ENCODE measurements around the gene RORB.

The RORB gene

GRCh38 chr9:74496819-74497747, at the start of gene RORB:
RORB (plus strand) TSS chr9:74497335; CDS start chr9:74497977, 642 bp downstream.
- DNase-seq (ENCODE audit: low read depth in 2 of 2), result peak in 1 of 2 donors; percentile 15

GRCh38 chr9:74447451-74448193, 49.5 kb upstream of the RORB start:
- DNase-seq (ENCODE audit: low read depth in 2 of 2), result no peak

DNA sequence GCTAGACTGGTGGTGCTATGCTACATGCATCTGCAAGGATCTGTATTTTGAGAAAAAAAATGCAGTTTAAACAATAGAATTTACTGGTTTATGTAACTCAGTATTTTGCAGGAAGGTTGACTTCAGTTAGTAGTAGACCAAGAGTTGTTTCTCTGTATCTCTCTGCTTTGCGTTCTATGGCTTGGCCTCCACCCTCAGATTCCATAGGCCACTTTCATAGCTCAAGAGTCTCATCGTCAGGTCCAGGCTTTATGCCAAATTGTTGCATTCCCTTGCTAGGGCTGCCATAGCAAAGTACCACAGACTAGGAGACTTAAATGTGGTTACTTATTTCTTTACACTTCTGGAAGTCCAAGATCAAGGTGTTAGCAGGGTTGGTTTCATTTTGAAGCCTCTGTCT, 48.1 kb upstream of the RORB start:
- no peak for DNase-seq (ENCODE audit: low read depth in 2 of 2)

GRCh38 chr9:74458832-74459231, 38.3 kb upstream of the RORB start:
- no peak for DNase-seq (ENCODE audit: low read depth in 2 of 2)

GRCh38 chr9:74463825-74464224, 33.3 kb upstream of the RORB start:
- DNase-seq (ENCODE audit: low read depth in 2 of 2), result no peak

- DNase-seq (ENCODE audit: low read depth in 2 of 2), result no peak
Observed at GRCh38 chr9:74478606-74479005, 18.5 kb upstream of the RORB start.

GRCh38 chr9:74479711-74480110, 17.4 kb upstream of the RORB start:
- no peak for DNase-seq (ENCODE audit: low read depth in 2 of 2)

- DNase-seq (ENCODE audit: low read depth in 2 of 2), result no peak
Observed at GRCh38 chr9:74487395-74487794, 9.7 kb upstream of the RORB start.

- DNase-seq (ENCODE audit: low read depth in 2 of 2), result no peak
Observed at GRCh38 chr9:74493512-74493911, 3.6 kb upstream of the RORB start.

- no peak for DNase-seq (ENCODE audit: low read depth in 2 of 2)
Observed at GRCh38 chr9:74494490-74494889, 2.6 kb upstream of the RORB start.

DNA sequence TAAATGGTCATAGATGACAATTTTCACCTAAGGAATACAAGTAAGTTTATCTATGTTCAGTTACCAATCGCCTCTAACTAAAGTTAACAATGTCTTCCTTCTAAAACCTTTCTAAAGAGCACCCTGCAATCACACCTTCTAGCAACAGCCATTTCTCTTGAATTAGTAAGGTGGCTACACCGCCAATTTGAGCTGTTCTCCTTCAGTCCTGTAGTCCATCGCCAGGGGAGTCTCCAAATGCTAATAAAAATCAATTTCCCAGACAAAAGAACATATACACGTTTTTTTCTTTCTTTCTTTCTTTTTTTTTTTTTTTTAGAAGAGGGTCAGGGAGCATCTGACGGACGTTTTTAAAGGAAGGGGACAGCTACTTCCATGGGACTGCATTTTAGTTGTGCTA, 729 bp upstream of the RORB start:
- DNase-seq (ENCODE audit: low read depth in 2 of 2), result no peak

DNA sequence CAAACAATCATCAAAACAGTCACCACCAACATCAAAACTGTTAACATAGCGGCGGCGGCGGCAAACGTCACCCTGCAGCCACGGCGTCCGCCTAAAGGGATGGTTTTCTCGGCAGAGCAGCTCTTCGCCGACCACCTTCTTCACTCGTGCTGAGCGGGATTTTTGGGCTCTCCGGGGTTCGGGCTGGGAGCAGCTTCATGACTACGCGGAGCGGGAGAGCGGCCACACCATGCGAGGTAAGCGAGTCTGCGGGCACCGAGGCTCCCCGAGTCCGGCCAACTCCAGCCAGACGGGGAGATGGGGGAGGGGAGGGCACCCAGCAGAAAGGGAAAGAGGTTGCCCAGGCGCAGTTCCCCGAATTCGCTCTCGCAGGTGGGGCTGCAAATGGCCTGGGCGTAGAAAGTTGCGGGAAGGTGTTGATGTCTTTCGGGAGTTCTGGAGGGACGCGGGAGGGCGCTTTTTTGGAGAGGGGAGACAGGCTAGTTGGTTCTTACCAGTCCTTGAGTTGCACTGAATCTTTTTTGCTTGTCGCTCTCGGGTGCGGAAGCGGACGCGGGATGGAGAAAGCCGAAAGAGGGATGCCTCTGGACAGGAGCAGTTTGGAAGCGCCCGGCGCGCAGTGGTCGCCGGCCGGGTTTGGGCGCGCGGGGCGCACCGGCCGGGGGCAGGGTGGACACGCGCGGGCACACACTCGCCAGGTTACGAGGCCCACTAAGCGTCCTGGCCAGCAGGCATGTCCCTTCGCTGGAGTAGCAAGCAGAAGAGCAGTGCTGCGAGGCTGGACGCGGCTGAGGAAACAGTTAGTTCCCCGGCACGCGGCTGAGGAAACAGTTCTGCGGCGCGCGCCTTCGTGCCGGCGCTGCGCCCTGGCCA, 849 bp downstream of the RORB start:
- DNase-seq (ENCODE audit: low read depth in 2 of 2), result no peak

DNA sequence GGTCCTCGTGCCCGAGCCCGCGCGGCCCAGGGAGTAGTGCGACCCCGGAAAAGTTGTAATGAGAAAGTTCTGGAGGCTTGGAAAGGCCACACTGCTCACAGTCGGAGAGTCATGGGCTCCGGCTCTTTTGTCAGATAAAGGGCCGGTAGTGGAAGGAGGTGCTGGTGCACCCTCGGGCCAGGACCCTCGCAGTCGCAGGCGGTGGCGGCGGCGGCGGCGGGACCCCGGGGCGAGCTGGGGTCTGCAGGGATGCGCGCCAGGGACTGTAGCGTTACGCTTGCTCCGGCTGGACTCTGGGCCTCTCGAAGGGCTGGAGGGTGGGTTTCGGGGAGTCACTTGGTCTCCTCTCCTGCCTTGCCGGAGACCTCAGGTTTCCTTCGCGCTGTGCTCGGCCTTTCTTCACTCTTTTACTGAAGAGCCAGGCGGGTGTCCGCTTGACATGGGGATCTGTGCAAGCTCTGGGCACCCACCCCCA, 1.5 kb downstream of the RORB start:
- no peak for DNase-seq (ENCODE audit: low read depth in 2 of 2)

DNA sequence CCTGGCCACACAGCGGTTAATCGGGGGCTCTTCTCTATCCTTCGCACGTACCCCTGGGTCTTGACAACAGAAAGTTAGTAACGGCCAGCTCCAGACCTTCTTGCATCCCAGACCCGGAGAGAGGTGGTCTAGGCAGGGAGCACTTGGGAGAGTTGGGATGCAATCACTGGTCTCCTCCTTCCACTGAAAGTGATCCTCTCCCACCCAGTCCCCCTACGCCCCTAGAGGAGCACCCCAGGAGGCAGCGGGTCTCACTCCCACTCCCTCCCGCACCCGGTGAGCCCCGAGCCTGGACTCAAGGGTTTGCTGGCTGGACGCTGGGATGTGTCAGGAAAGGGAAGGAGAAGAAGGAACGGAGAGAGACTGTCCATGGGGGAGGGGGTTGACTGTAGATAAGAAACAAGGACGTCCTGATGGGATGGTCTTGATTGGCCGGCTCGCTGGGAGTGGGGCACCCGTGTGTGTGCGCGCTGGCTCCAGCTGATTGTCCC, 2.0 kb downstream of the RORB start:
- no peak for DNase-seq (ENCODE audit: low read depth in 2 of 2)

DNA sequence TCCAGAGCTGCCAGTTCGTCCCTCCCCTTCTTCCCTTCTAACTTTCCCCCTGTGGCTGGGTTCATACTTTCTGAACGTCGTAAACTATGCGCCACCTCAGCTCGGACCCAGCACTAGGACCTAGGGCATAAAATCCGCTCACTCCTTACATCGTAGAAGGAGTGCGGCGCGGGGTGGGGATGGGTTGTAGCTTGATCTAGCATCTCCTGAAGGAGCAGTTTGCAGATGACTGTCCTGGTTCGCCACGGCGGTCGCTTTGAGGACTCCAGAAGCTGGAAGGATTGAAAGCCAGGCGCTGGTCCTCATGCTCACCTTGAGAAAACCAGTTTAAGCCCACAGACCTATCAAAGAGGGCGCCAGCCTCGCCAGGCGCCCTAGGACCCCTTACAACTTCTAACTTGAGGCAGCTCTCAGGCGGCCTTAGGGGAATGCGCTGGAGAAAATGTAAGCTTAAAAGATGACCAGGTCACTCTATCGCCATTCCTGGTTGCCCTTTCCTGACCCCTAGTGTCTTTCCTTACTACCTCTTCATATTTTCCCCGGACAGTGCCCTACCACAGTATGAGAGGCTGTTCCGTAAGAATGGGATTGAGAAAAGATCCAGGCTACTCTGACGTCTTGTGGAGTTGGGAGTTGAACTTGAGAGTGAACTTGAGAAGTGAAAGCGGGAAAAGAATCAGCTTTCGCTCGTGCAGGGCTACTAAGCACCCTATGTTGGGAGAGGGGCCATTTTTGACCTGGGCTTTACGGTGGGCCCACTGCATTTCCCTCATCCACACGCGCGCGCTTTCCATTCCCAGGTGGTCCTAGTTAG, 2.8 kb downstream of the RORB start:
- DNase-seq (ENCODE audit: low read depth in 2 of 2), result no peak

GRCh38 chr9:74500584-74500924, 3.4 kb downstream of the RORB start:
- DNase-seq (ENCODE audit: low read depth in 2 of 2), result no peak

- DNase-seq (ENCODE audit: low read depth in 2 of 2), result no peak
Observed at GRCh38 chr9:74501570-74501969, 4.4 kb downstream of the RORB start.

- no peak for DNase-seq (ENCODE audit: low read depth in 2 of 2)
Observed at GRCh38 chr9:74503219-74503618, 6.1 kb downstream of the RORB start.

DNA sequence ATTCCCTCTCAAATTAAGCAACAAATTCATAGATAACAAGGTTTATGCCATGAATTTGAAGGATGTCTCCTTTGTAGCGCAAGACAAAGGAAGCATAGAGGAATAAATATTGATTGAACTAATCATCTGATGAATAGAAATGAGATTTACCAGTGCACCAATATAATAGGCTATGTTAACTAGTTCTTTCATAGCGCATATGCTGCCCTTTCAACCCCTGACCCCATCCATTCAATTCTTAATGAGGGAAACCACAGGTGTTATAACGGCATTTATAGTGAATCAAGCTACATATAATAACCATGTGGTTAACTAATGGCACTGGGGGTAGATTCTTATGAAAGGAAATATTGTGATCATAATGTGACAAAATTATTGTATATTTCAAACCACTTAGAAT, 6.5 kb downstream of the RORB start:
- no peak for DNase-seq (ENCODE audit: low read depth in 2 of 2)

DNA sequence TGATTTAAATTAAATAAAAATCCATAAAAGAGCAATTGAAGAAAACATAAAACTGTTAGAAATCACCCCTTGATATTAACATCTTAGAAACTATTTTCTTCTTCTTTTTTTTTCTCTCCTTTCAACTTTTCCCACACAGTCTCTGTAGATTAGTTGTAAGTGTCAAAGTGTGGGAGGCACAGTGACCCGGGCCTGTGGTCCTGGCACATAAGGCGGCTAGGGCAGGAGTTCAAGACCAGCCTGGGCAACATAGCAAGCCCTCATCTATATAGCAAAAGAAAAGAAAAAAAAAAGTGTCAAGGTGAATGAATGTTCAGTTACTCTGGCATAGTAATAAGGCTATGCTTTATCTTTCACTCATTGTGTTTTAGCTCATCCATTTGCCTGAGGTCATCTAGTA, 14.2 kb downstream of the RORB start:
- no peak for DNase-seq (ENCODE audit: low read depth in 2 of 2)

DNA sequence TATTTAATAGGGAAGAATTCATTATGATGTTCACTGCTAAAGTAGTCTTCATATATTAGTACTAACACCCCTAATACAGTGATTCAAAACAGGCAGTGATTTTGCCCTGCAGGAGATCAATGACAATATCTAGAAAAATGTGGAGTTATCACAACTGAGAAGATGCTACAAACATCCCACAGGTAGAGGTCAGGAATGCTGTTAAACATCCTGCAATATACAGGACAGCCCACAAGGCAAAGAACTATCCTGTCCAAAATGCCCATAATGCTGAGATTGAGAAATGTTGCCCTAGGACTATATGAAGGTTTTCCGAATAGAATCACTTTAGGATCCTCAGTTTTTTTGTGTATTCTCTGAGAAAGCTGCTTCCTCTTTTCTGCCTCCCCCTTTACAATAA, 15.3 kb downstream of the RORB start:
- no peak for DNase-seq (ENCODE audit: low read depth in 2 of 2)
